HG03558 (cell line): ENCODE results near the gene TRIM54.

ENCODE experiments used
- ATAC-seq: cut with Tn5 transposase; IDR thresholded peaks from one replicate; pipeline ENCODE4 v1.9.1; 2021; ENCODE audit warnings: moderate number of reproducible peaks; ENCODE audit not compliant: unreplicated experiment; ENCODE audit errors: extremely low read depth

TRIM54 gene

GRCh38 chr2:27281855-27282559 is at the start of gene TRIM54:
Gene TRIM54 (plus strand): TSS chr2:27282429. CDS start chr2:27282732, 303 bp downstream.
- ATAC-seq: no peak

- ATAC-seq: no peak
These were observed 48.9 kb upstream of the TRIM54 start for GRCh38 chr2:27233341-27233740.

- ATAC-seq: no peak
These were observed 46.1 kb upstream of the TRIM54 start for GRCh38 chr2:27236136-27236535.

GRCh38 chr2:27236626-27237025 is 45.6 kb upstream of the TRIM54 start:
- ATAC-seq: no peak

- ATAC-seq: no peak
These were observed 44.8 kb upstream of the TRIM54 start for GRCh38 chr2:27237341-27237945.

- ATAC-seq: no peak
These were observed 43.3 kb upstream of the TRIM54 start for GRCh38 chr2:27238976-27239375.

GRCh38 chr2:27240406-27240805 is 41.8 kb upstream of the TRIM54 start:
- no peak for ATAC-seq

- ATAC-seq: no peak
These were observed 40.2 kb upstream of the TRIM54 start for GRCh38 chr2:27241761-27242613.

GRCh38 chr2:27242614-27242951 is 39.6 kb upstream of the TRIM54 start:
- no peak for ATAC-seq

- no peak for ATAC-seq
These were observed 38.7 kb upstream of the TRIM54 start for GRCh38 chr2:27243391-27244130.

GRCh38 chr2:27245116-27245515 is 37.1 kb upstream of the TRIM54 start:
- ATAC-seq: no peak

GRCh38 chr2:27245626-27246025 is 36.6 kb upstream of the TRIM54 start:
- no peak for ATAC-seq

- no peak for ATAC-seq
These were observed 34.3 kb upstream of the TRIM54 start for GRCh38 chr2:27247893-27248292.

- no peak for ATAC-seq
These were observed 32.9 kb upstream of the TRIM54 start for GRCh38 chr2:27249159-27249890.

GRCh38 chr2:27249891-27250651 is 32.2 kb upstream of the TRIM54 start:
- no peak for ATAC-seq

GRCh38 chr2:27250652-27251379 is 31.4 kb upstream of the TRIM54 start:
- no peak for ATAC-seq

GRCh38 chr2:27251766-27252165 is 30.5 kb upstream of the TRIM54 start:
- no peak for ATAC-seq

GRCh38 chr2:27255187-27255586 is 27.0 kb upstream of the TRIM54 start:
- no peak for ATAC-seq

- no peak for ATAC-seq
These were observed 26.6 kb upstream of the TRIM54 start for GRCh38 chr2:27255660-27256059.
